HepG2 (cell line): ENCODE results near the gene PCSK2. TPM values are rescaled to one million over a fixed set of nuclear protein-coding genes. Genes with fewer than 3 reads are reported as not detected.

Source experiments
- ATAC-seq: fragments of 200-7000 bp; cut with Tn5 transposase; 3 replicates; pipeline ENCODE4 v1.9.1; 2020; ENCODE audit warnings: mild to moderate bottlenecking, moderate library complexity
- BruUV-seq: library from RNA; stranded (reverse); fragments of 400-500 nt; replicated peaks from 2 replicates; lab custom pipeline; 2021; lab: Mats Ljungman, UMichigan
- CTCF ChIA-PET: fragments of 300-600 bp; formaldehyde crosslinking; extraction: SDS; loops from one replicate; lab custom pipeline; 2021; ENCODE audit warnings: low total read pairs, inconsistent platforms, low intra/inter-chr PET ratio; lab: Yijun Ruan, JAX
- POLR2A ChIA-PET: fragments of 350-600 bp; sonication (Branson Sonifier 250); formaldehyde crosslinking; loops from one replicate; lab custom pipeline; 2020; ENCODE audit warnings: antibody characterized with exemption, inconsistent platforms; lab: Yijun Ruan, JAX
- DNase-seq: peaks from one replicate; pipeline ENCODE4 v3.0.0-alpha.2; 2015; ENCODE audit warnings: low spot score
- FAIRE-seq: peaks from 3 replicates; lab custom pipeline; 2011; peaks lifted over from hg19 to GRCh38; lab: Jason Lieb, UNC
- H2AFZ ChIP-seq: one replicate; pipeline ENCODE4 v1.6.1; 2011; ENCODE audit warnings: low read length, inconsistent platforms
- H3K27ac ChIP-seq: fragments of 300-600 bp; 3 replicates; pipeline ENCODE4 v1.8.0; 2011; ENCODE audit warnings: mixed run types, mild to moderate bottlenecking, mixed read lengths, low read length, inconsistent platforms; ENCODE audit not compliant: insufficient read depth; ENCODE audit errors: extremely low read length
- H3K27me3 ChIP-seq, 2 experiments: fragments of 200-600 bp in 1 of 2; 2 replicates in 1 of 2; 3 replicates in 1 of 2; pipeline versions ENCODE4 v1.6.0 to v1.8.0; 2011; ENCODE audit warnings: low read length in 2 of 2, mild to moderate bottlenecking in 2 of 2, moderate library complexity in 2 of 2, inconsistent platforms in 1 of 2; ENCODE audit not compliant: insufficient read depth in 2 of 2, control insufficient read depth in 1 of 2
- H3K36me3 ChIP-seq, 2 experiments: fragments of 200-600 bp in 1 of 2; replicated peaks in 1 of 2; 2 replicates in 1 of 2; 3 replicates in 1 of 2; pipeline versions ENCODE4 v1.5.1 to v1.8.0; 2011; ENCODE audit warnings: low read length in 2 of 2, inconsistent platforms in 1 of 2; ENCODE audit not compliant: insufficient read depth in 2 of 2, control insufficient read depth in 1 of 2
- H3K4me1 ChIP-seq: 2 replicates; pipeline ENCODE4 v1.5.1; 2012; ENCODE audit warnings: low read length, inconsistent platforms; ENCODE audit not compliant: insufficient read depth
- H3K4me2 ChIP-seq: 2 replicates; pipeline ENCODE4 v1.6.0; 2011; ENCODE audit warnings: low read depth, low read length, inconsistent platforms
- H3K4me3 ChIP-seq, 3 experiments: fragments of 200-600 bp in 1 of 3; sonication (generic), shearing (Covaris generic) in 1 of 3; replicated peaks in 1 of 3; 2 replicates each; pipeline ENCODE4 v1.5.1; 2011 to 2016; ENCODE audit warnings: low read length in 3 of 3, inconsistent platforms in 2 of 3, low read depth in 2 of 3, mild to moderate bottlenecking in 2 of 3, control low read depth in 1 of 3, mixed read lengths in 1 of 3; ENCODE audit not compliant: insufficient read depth in 1 of 3
- H3K79me2 ChIP-seq: one replicate; pipeline ENCODE4 v1.6.1; 2011; ENCODE audit warnings: low read length, inconsistent platforms; ENCODE audit not compliant: insufficient read depth
- H3K9ac ChIP-seq: 2 replicates; pipeline ENCODE4 v1.6.0; 2011; ENCODE audit warnings: mild to moderate bottlenecking, low read depth, low read length, inconsistent platforms; ENCODE audit not compliant: insufficient read depth
- H3K9me3 ChIP-seq: 2 replicates; pipeline ENCODE4 v1.5.1; 2012; ENCODE audit warnings: mild to moderate bottlenecking, low read length
- H4K20me1 ChIP-seq: 2 replicates; pipeline ENCODE4 v1.6.0; 2011; ENCODE audit warnings: inconsistent platforms, mild to moderate bottlenecking, low read length, moderate library complexity; ENCODE audit not compliant: insufficient read depth
- ARNTL ChIP-seq: sonication (generic); formaldehyde crosslinking; IDR thresholded peaks from 2 replicates; pipeline ENCODE4 v1.4.0; 2020; ENCODE audit warnings: mild to moderate bottlenecking, missing genetic modification reagents
- ATF7-NPFF ChIP-seq: sonication (generic); formaldehyde crosslinking; IDR thresholded peaks from 2 replicates; pipeline ENCODE4 v1.8.1; 2023; ENCODE audit warnings: mild to moderate bottlenecking, low read depth, missing genetic modification reagents, moderate library complexity
- BRD4 ChIP-seq: sonication (generic); formaldehyde crosslinking; IDR thresholded peaks from 2 replicates; pipeline ENCODE4 v1.4.0; 2020; ENCODE audit warnings: missing genetic modification reagents
- HMG20B ChIP-seq: conservative IDR thresholded peaks from 2 replicates; pipeline ENCODE4 v1.6.1; 2016; ENCODE audit warnings: missing genetic modification reagents, missing compliant biosample characterization
- PPARG ChIP-seq: conservative IDR thresholded peaks from 2 replicates; pipeline ENCODE4 v1.6.1; 2016; ENCODE audit warnings: missing biosample characterization, missing genetic modification reagents
- STAG1 ChIP-seq: sonication (generic); formaldehyde crosslinking; IDR thresholded peaks from 2 replicates; pipeline ENCODE4 v1.4.0; 2020; ENCODE audit warnings: missing genetic modification reagents
- ZNF143 ChIP-seq: sonication (generic); formaldehyde crosslinking; IDR thresholded peaks from 2 replicates; pipeline ENCODE4 v1.4.0; 2020; ENCODE audit warnings: missing genetic modification reagents
- ZNF3 ChIP-seq: IDR thresholded peaks from 2 replicates; pipeline ENCODE4 v1.7.0; 2017; ENCODE audit warnings: inconsistent platforms
- WGBS: methylation state at CpG from one replicate; pipeline ENCODE4 v1.1.6; 2017; ENCODE audit warnings: low lambda C conversion rate; 5-methylcytosine and 5-hydroxymethylcytosine counted together
- in situ Hi-C: cut with HindIII; loops from 2 replicates; pipeline ENCODE4 v1.10.0; 2017; ENCODE audit warnings: low pct_unique_long_range_greater_than_20kb; ENCODE audit not compliant: extremely low pct_ligation_motif_present
- intact Hi-C: fragments of 100-400 bp; cut with micrococcal nuclease; formaldehyde crosslinking; loops from one replicate; pipeline ENCODE4 v1.10.0; 2022; ENCODE audit not compliant: unreplicated experiment
- polyA plus RNA-seq, 8 experiments: library from polyadenylated mRNA; depleted of rRNA in 3 of 8; stranded (reverse) in 7 of 8; unstranded in 1 of 8; fragments of >200 nt; fragmentation: Illumina TruSeq in 4 of 8; extraction: Trizol in 4 of 8; gene quantifications; 2 replicates each; pipeline versions ENCODE4 v1.2.1 to v1.2.3, GENCODE V29; 2011 to 2016; ENCODE audit warnings: low read depth in 4 of 8, missing spikeins in 1 of 8, mixed read lengths in 1 of 8; ENCODE audit not compliant: insufficient read depth in 1 of 8
- total RNA-seq, 5 experiments: library from RNA; depleted of rRNA; stranded (reverse); fragments of >200 nt; fragmentation: Illumina TruSeq; extraction: Trizol; gene quantifications; 2 replicates each; pipeline ENCODE4 v1.2.3, GENCODE V29; 2016; ENCODE audit warnings: low read depth in 1 of 5
- TF ChIP-seq, protein P1 (sequence below): IDR thresholded peaks from 2 replicates; pipeline ENCODE4 v1.6.1; 2016; ENCODE audit warnings: missing biosample characterization, missing genetic modification reagents, low read depth
- TF ChIP-seq, protein P2 (sequence below): sonication (generic); formaldehyde crosslinking; IDR thresholded peaks from 2 replicates; pipeline ENCODE4 v1.4.0; 2020; ENCODE audit warnings: missing genetic modification reagents
- TF ChIP-seq, protein P3 (sequence below): sonication (generic); formaldehyde crosslinking; IDR thresholded peaks from 2 replicates; pipeline ENCODE4 v1.4.0; 2020; ENCODE audit warnings: missing genetic modification reagents, mild to moderate bottlenecking, borderline replicate concordance

PCSK2 gene
- total and polyA plus RNA-seq, 2 of the 13 experiments (the other 11 are each of a cell fraction or from before 2014, with no cell fraction given): not detected

GRCh38 chr20:17418737-17419136, 191.9 kb downstream of the PCSK2 start:
- Histone ChIP-seq H3K27me3 (0 out of 5 replicates have a peak, but pooled peaks cover 0 to 5% of the 10 kb centered on the region in 2 experiments), H3K36me3 (no peaks in the 10 kb centered on the region), H3K27ac (no peak overlapping the region), H2AFZ (no peak overlapping the region), H3K9me3 (no peaks in the 10 kb centered on the region), H3K4me2 (no peak overlapping the region), H3K4me3 (no peak overlapping the region), H3K4me1 (no peaks in the 10 kb centered on the region), H3K9ac (no peak overlapping the region), H3K79me2 (no peaks in the 10 kb centered on the region), H4K20me1 (no peaks in the 10 kb centered on the region)
- ATAC-seq (no peak), FAIRE-seq (no peak), DNase-seq (no peak)
- CTCF ChIA-PET: no interaction called here
- TF ChIP-seq HMG20B (no peak), ATF7-NPFF (CRISPR knock-in tag) (no peak), STAG1 (CRISPR knock-in tag) (no peak)
- TF ChIP-seq, protein P1, sequence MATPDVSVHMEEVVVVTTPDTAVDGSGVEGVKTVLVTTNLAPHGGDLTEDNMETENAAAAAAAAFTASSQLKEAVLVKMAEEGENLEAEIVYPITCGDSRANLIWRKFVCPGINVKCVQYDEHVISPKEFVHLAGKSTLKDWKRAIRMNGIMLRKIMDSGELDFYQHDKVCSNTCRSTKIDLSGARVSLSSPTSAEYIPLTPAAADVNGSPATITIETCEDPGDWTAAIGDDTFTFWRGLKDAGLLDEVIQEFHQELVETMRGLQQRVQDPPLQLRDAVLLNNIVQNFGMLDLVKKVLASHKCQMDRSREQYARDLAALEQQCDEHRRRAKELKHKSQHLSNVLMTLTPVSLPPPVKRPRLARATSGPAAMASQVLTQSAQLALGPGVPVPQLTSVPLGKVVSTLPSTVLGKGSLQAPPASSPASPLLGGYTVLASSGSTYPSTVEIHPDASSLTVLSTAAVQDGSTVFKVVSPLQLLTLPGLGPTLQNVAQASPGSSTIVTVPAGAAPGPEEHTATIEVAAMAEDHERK (CRISPR knock-in tag): no peak
- intact Hi-C loops (no loop called here), in situ Hi-C loops (no loop called here)
- WGBS: 0% methylated on average over 4 of the region's 4 CpGs
- BruUV-seq: no TSS peak
- POLR2A ChIA-PET: no interaction called here

GRCh38 chr20:17419479-17420041, 192.7 kb downstream of the PCSK2 start:
- Histone ChIP-seq H3K4me2 (no peak overlapping the region), H3K9me3 (no peaks in the 10 kb centered on the region), H2AFZ (no peak overlapping the region), H3K4me1 (no peaks in the 10 kb centered on the region), H3K36me3 (no peaks in the 10 kb centered on the region), H3K27me3 (0 out of 5 replicates have a peak, but pooled peaks cover 0 to 5% of the 10 kb centered on the region in 2 experiments), H3K9ac (no peak overlapping the region), H4K20me1 (no peaks in the 10 kb centered on the region), H3K79me2 (no peaks in the 10 kb centered on the region), H3K4me3 (no peak overlapping the region), H3K27ac (no peak overlapping the region)
- CTCF ChIA-PET: no interaction called here
- POLR2A ChIA-PET: no interaction called here
- BruUV-seq: no TSS peak
- WGBS: 0% methylated on average over 3 of the region's 3 CpGs
- FAIRE-seq: no peak
- intact Hi-C loops (no loop called here), in situ Hi-C loops (no loop called here)
- DNase-seq: no peak
- no peak for ATAC-seq
- TF ChIP-seq ZNF143 (CRISPR knock-in tag) (no peak), ZNF3 (CRISPR knock-in tag) (no peak), PPARG (CRISPR knock-in tag) (no peak), BRD4 (CRISPR knock-in tag) (no peak), ARNTL (CRISPR knock-in tag) (no peak)
- TF ChIP-seq, protein P2, sequence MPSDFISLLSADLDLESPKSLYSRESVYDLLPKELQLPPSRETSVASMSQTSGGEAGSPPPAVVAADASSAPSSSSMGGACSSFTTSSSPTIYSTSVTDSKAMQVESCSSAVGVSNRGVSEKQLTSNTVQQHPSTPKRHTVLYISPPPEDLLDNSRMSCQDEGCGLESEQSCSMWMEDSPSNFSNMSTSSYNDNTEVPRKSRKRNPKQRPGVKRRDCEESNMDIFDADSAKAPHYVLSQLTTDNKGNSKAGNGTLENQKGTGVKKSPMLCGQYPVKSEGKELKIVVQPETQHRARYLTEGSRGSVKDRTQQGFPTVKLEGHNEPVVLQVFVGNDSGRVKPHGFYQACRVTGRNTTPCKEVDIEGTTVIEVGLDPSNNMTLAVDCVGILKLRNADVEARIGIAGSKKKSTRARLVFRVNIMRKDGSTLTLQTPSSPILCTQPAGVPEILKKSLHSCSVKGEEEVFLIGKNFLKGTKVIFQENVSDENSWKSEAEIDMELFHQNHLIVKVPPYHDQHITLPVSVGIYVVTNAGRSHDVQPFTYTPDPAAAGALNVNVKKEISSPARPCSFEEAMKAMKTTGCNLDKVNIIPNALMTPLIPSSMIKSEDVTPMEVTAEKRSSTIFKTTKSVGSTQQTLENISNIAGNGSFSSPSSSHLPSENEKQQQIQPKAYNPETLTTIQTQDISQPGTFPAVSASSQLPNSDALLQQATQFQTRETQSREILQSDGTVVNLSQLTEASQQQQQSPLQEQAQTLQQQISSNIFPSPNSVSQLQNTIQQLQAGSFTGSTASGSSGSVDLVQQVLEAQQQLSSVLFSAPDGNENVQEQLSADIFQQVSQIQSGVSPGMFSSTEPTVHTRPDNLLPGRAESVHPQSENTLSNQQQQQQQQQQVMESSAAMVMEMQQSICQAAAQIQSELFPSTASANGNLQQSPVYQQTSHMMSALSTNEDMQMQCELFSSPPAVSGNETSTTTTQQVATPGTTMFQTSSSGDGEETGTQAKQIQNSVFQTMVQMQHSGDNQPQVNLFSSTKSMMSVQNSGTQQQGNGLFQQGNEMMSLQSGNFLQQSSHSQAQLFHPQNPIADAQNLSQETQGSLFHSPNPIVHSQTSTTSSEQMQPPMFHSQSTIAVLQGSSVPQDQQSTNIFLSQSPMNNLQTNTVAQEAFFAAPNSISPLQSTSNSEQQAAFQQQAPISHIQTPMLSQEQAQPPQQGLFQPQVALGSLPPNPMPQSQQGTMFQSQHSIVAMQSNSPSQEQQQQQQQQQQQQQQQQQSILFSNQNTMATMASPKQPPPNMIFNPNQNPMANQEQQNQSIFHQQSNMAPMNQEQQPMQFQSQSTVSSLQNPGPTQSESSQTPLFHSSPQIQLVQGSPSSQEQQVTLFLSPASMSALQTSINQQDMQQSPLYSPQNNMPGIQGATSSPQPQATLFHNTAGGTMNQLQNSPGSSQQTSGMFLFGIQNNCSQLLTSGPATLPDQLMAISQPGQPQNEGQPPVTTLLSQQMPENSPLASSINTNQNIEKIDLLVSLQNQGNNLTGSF (CRISPR knock-in tag): no peak
- TF ChIP-seq, protein P3, sequence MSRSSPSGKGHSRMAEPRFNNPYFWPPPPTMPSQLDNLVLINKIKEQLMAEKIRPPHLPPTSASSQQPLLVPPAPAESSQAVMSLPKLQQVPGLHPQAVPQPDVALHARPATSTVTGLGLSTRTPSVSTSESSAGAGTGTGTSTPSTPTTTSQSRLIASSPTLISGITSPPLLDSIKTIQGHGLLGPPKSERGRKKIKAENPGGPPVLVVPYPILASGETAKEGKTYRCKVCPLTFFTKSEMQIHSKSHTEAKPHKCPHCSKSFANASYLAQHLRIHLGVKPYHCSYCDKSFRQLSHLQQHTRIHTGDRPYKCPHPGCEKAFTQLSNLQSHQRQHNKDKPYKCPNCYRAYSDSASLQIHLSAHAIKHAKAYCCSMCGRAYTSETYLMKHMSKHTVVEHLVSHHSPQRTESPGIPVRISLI (CRISPR knock-in tag): no peak
